Activated naive CD4-positive, alpha-beta T cell (primary cell): ENCODE measurements around the gene MAPRE2.
"Not testable (repeated sequence)": the region's sequence is repeated elsewhere in the genome, so short reads cannot be mapped to it uniquely, and the experiment has no call there.

ENCODE experiments used
- DNase-seq, 4 experiments: peaks; one replicate each; lab custom pipeline; 2025; lab: John Stamatoyannopoulos, UW

Gene MAPRE2

GRCh38 chr18:35153609-35154272, 112.5 kb downstream of the MAPRE2 start:
- no peak for DNase-seq

GRCh38 chr18:35155398-35156117, 114.3 kb downstream of the MAPRE2 start:
- DNase-seq: no peak

DNA sequence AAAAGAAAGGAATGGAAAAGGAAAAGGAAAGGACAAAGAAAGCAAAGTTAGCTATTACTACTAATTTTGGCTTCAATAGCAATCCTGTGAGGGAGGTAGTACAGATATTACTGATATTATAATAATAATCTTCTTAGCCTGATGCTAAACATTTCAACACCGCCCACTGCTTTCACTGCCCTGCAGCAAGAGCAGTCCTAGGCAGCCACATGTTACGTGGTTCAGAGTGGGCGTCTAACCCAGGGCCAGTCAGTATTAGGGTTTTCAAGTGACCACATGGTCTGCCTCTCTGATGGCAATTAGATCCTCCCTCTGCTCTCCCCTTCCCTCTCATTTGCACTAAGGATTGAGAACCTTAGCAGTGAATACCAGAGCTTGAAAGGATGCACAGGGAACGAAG, 116.0 kb downstream of the MAPRE2 start:
- no peak for DNase-seq

GRCh38 chr18:35158728-35159450, 117.7 kb downstream of the MAPRE2 start:
- DNase-seq: no peak

GRCh38 chr18:35159782-35160181, 118.6 kb downstream of the MAPRE2 start:
- no peak for DNase-seq

GRCh38 chr18:35161485-35161884, 120.3 kb downstream of the MAPRE2 start:
- DNase-seq: no peak

GRCh38 chr18:35161934-35162333, 120.7 kb downstream of the MAPRE2 start:
- no peak for DNase-seq

- no peak for DNase-seq
These were observed 121.9 kb downstream of the MAPRE2 start for GRCh38 chr18:35163014-35163539.

DNA sequence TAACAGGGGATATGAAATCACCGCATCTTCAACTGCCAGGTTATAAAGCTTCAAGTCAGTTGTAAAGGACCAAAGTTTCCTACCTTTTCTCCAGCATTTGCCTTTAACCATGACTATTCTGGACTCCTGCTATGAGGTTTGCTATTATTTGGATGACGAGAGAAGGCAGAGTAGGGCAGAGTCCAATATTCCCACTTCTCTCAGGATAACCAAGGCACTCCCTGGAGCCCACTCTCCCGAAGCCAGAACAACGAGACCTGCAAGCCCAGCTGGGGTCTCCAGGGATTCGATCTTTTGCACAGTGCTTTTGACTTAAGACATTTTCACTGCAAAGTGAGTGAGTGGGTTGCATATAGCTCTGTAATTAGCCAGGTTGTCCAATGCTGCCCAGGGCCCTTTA, 122.5 kb downstream of the MAPRE2 start:
- no peak for DNase-seq

DNA sequence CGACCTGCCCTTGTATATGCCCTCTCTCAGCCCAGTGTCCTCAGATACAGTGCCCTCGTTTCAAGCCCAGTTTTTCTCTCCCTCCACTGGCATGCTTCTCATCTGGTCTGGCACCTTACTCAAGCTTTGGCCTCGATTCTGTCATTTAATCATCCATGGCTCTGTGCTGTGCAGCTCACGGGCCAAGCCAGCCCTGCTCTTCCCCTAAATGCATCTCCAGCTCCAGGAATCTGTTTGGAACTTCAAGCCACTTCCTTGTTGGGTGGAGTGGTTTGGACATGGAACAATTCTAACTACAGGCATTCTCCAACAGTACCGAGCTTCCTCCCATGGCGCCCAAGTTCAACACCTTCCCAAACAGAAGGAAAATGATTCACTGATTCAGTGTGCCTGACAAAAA, 122.9 kb downstream of the MAPRE2 start:
- no peak for DNase-seq

DNA sequence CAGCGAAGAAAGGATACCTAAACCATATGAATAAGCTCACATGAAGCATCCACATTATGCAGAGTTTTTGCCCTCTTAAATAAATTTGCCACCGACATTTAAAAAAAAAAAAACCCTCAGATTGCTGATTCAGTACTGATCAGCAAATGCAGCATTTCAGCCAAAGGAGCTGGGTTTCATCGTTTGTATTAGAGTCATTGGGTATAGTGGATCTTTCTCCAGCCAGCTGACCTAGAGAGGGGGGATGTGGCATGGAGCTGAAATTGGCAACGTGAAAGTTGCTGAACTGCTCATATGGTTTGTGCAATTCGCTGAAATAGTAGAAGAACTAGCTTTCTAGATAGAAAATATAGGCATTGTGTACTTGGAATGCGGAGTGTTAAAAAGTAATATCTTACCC, 126.1 kb downstream of the MAPRE2 start:
- no peak for DNase-seq

DNA sequence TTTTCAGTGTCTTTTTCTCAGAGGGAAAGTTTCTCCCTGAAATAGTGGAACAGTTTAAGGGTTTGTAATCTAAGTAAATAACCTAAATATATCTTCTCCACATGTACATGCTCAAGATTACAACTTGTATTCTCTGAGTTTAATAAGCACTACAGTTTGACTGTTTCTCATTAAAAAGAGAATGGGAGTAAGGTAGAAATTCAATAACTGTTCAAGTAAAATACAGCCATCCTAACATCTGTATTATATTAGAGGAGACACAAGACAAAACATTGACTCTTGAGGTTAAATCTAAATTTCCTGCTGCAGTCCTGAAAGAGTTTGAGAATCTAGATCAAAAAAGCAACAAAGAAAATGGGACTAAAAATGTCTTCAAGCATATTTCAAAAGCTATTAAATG, 126.6 kb downstream of the MAPRE2 start:
- no peak for DNase-seq

GRCh38 chr18:35170323-35170722, 129.1 kb downstream of the MAPRE2 start:
- not testable (repeated sequence) for DNase-seq

DNA sequence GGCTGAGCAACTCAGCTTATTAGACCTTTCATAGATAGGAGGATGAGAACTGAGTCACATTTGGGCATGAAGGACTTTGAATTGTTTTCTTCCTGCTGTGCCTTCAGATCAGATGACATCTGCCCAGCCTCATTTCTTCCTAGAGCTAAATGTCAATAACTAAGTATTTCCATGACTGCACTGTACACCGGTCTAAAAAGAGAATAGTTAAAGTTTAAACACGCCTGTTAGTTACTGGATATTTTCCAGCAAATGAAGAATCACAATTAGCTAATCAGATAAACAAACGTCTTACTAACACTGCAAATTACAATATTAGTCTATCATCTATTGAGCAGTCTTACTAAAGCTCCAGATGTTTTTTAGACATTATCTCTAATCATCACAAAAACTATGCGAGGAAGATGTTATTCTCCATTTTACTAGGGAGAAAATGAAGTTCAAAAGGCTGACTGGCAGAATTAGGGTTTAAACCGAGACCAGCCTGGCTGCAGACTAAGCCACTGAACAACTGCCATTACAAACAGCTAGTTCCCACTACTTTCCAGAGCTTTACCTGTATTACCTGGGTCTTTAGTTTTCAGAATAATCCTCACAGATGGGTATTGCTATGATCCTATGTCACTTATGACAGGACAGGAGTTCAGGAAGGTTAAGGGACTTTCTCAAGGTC, 130.2 kb downstream of the MAPRE2 start:
- DNase-seq: no peak

DNA sequence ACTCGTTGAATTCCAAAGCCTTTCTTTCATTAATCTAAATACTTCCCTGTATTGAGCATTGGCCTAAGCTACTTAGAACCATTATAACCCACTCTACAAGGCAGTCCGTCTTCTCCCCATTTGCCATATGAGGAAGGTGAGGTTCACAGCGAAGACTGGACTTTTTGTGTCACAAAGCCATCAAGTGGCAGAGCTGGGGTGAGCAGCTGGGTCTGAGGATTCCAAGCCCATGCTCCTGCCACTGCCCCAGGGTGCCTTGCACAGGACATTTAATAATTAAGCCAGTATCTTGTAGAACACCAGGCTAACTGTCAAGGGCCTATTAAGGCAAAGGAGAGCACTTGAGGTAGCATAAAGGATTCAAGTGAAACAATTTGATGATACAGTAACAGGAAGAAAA, 130.8 kb downstream of the MAPRE2 start:
- DNase-seq: no peak

DNA sequence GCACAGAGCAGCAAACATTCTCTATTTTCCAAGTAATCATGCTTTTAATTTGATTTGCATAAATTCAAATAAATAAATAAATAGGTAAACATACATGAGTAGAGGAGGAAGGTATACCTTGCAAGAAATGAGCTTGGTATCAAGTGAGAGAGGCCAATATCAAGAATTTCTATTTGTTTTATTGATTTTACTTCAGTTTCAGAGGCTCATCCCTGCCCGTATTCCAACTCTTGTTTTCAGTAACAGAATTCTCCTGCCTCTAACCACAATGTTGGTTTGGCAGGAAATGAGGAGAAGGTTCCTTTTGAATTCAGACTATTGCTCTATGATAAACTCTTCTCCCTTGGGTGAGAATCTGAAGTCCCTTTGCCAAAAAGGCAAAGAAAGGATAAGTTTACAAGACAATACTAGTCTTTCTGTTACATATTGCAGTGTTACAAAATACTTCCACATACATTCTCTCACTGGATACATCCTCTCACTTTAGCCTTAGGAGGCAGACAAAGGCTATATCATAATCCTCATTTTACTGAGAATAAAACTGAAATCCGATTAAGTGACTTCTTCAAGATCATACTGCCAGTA, 131.3 kb downstream of the MAPRE2 start:
- DNase-seq: no peak

DNA sequence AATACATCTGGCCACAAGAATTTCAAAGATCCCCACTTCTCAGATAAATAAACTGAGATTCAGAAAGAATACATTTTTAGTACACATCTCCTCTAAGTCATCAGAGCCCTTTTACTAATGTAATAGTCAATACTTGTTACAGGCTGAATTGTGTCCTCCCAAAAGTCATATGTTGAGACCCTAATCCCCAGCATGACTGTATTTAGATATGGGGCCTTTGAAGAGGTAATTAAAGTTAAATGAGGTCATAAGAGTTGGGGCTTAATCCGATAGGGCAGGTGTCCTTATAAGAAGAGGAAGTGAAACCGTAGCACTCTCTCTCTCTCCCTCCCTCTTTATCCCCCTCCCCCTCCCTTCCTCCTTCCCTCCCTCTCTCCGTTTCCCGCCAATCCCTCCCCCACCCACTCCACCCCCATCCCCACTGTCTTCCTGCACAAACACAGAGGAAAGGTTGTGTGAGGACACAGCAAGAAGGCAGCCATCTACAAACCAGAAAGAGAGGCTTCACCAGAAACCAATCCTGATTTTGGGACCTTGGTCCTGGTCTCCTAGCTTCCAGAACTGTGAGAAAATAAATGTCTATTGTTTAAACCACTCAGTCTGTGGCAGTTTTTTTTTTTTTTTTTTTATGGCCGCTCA, 133.0 kb downstream of the MAPRE2 start:
- DNase-seq: no peak

- DNase-seq: no peak
These were observed 133.5 kb downstream of the MAPRE2 start for GRCh38 chr18:35174745-35175144.

- DNase-seq: no peak
These were observed 135.7 kb downstream of the MAPRE2 start for GRCh38 chr18:35176925-35177324.

GRCh38 chr18:35178260-35178659, 137.0 kb downstream of the MAPRE2 start:
- no peak for DNase-seq

DNA sequence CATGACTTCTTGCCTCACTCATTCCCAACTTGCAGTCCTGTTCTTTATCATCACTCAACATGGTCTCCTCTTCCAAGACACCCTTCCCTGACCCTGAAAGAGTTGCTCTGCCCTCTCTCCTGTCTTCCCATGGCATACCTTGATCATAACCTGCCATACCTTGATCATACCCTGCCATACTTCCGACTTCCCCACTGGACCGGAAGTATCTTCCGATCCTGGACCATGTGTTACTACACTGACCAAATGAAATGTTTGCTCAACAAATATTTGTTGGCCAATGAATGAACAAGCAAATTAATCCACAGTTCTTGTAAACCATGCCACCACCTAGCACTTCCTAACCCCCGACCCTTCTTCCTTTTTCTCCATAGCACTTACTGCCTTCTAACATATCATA, 138.7 kb downstream of the MAPRE2 start:
- DNase-seq: no peak
